GM12873 (cell line): ENCODE measurements around the gene STAT4.

Experiments
- TF ChIP-seq, protein P1 (sequence below): IDR thresholded peaks from 2 replicates; pipeline ENCODE4 v1.5.1; 2012; ENCODE audit warnings: low read depth, mild to moderate bottlenecking, moderate library complexity, low read length, control low read depth; ENCODE audit not compliant: insufficient read depth; ENCODE audit errors: missing control alignments

STAT4 gene

DNA sequence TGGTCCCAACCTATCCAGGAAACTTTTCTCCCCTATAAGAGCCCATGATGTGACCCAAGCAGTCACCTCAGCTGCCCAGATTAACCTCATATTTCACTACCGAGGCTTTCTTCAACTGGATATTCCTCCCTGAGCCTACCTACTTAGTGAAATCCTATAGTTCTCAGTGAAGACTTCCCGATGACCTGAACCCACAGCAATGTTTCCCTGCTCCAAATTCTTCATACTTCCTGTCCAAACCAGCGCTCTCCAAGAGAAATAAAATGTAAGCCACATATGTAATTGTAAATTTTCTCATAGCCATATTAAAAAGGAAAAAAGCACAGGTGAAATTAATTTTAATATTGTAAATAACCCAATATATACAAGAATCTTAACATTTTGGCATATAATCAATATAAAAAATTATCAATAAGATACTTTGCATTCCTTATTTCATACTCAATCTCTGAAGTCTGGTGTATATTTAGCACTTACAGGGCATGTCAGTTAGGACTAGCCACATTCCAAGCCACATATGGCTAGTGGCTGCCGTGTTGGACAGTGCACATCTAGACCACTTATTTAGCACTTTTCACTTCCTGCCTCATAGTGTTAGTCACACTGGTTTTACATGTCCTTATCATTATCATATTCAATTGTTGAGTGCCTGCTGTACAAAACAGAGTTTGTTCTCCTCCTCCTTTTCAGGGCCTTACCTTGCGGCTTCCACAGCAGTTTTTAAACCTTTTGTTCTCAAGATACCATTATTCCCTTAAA lies 1.9 kb upstream of the STAT4 start:
- TF ChIP-seq, protein P1, sequence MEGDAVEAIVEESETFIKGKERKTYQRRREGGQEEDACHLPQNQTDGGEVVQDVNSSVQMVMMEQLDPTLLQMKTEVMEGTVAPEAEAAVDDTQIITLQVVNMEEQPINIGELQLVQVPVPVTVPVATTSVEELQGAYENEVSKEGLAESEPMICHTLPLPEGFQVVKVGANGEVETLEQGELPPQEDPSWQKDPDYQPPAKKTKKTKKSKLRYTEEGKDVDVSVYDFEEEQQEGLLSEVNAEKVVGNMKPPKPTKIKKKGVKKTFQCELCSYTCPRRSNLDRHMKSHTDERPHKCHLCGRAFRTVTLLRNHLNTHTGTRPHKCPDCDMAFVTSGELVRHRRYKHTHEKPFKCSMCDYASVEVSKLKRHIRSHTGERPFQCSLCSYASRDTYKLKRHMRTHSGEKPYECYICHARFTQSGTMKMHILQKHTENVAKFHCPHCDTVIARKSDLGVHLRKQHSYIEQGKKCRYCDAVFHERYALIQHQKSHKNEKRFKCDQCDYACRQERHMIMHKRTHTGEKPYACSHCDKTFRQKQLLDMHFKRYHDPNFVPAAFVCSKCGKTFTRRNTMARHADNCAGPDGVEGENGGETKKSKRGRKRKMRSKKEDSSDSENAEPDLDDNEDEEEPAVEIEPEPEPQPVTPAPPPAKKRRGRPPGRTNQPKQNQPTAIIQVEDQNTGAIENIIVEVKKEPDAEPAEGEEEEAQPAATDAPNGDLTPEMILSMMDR: no peak

DNA sequence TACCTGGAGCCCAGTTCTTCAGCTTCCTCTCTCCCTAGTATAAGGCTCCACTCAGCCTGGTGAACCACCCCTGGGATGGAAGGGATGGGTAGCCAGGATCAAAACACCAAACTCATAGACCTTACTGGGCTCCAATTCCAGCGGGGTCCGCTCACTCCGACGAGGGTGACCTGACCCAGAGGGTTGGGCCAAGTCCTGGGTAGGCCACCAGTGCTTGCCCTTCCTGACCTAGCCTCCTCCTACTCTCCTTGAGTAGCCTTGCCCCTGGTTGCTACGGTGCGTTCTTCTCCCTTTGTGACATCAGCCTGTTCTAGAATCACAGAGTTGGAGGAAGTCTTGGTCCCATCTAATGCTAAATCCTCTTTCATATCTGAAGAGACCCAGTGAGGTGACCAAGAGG lies 537 bp upstream of the STAT4 start:
- TF ChIP-seq, protein P1: no peak

DNA sequence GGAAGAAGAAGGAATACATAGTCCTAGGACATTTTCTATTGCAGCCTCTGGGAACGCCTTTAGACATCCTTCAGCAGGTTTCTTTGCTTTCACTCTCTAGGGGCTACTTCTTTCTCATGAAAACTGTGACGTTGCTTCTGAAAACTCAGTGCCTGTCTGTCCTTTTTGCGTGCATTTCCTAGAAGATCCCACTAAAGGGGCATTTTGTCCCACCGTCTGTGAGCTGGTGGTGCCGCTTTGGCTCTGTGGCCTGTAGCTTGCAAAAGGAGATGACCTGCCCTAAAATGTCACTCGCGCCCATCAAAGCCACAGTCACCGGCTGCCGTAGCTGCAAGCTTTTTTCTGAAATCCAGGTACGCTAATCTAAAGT lies 579 bp downstream of the STAT4 start:
- TF ChIP-seq, protein P1: no peak

DNA sequence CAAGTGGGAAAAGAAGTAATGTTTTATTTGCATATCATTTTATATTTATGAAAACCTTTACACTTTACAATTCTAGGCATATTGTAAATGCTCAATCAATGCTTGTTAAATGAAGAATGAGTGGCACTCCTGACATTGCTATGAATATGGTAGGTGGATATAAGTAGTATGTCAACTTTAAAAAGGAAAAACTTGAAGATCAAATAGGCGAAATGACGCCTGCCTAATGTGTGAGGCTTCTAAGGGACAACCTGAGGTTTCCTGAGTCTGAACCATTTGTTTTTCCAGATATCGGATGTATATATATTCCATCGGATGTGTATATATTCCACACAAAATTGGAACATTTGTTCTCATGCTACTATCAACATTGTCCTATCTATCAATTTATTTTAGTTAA lies 1.4 kb downstream of the STAT4 start:
- TF ChIP-seq, protein P1: no peak

DNA sequence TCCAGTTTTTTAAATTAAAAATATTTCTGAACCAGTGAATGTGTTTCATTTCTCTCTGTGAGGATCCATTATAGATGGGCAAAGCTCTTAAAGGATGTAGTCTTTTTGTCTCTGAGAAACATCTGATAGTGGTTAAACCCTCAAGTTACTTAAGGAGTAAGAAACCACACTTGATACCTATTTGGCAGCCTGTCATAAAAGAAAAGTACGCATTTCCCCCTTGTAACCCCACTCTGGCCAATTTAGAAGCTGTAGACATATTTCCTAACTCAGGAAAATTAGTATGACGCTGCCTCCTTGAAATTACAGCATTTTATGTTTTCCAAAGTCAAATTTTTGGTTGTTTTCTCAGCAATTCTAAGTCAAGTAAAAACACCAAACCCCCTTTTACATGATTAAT lies 2.0 kb downstream of the STAT4 start:
- TF ChIP-seq, protein P1: no peak

DNA sequence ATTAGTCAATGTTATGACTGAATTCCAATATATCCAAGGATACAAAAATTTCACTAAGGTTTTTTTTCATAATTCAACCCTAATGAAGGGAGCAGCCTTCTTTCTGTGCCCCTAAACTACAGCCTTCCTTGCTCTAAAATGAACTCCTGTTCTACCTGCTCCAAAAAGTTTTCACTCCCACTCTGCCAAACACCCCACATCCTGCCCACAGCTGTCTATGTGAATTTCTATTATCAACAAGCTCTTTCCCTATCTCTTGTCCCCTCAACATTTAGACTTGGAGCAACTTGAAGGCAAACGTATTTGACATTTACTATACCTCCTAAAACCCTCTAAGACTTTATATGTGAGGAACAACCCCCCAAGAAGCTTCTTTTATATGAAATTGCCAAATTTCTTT lies 2.5 kb downstream of the STAT4 start:
- TF ChIP-seq, protein P1: no peak

DNA sequence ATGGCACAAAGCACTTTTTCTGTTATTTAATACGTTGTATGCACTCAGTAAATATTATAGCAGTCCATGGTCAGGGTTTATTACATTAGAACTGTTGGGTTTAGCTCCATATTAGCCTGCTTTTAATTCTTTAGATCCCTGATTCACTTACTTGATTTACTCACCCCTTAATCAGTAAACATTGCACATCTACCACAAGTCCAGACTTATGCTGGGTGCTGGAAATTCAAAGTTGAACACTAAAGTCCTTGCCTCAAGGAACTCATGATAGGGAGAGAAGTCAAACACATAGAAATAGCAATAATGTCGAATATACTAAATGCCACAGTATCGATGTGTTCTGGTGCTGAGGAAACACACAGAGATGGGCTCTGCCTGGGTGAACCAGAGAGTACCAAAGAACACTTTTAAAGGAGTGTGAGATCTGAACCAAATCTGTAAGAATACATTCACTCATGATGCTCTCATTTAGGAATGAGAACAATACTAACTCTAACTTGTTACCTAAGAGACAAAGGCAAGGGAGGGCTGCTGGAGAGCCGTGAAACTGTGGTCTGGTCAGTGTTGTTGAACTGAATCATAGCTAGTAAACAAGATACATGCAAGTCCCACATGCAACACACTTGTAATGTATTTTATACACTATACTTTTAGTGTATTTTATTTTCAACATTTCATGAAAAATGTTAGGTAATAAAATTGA lies 4.9 kb downstream of the STAT4 start:
- TF ChIP-seq, protein P1: no peak
